GM18526 (cell line): ENCODE data around the gene NUP155.
A peak's percentile ranks its signal among the peaks of the same experiment; 100 is the strongest.

Source experiments
- POLR2A ChIP-seq: IDR thresholded peaks from 3 replicates; pipeline ENCODE4 v1.6.1; 2011; ENCODE audit not compliant: insufficient read length; ENCODE audit errors: extremely low read depth

Gene NUP155

GRCh38 chr5:37304888-37305287 lies 66.0 kb downstream of the NUP155 start:
- TF ChIP-seq POLR2A: no peak

GRCh38 chr5:37283214-37283820 lies 87.6 kb downstream of the NUP155 start:
- no peak for TF ChIP-seq POLR2A

GRCh38 chr5:37275511-37275910 lies 95.4 kb downstream of the NUP155 start:
- TF ChIP-seq POLR2A: no peak

DNA sequence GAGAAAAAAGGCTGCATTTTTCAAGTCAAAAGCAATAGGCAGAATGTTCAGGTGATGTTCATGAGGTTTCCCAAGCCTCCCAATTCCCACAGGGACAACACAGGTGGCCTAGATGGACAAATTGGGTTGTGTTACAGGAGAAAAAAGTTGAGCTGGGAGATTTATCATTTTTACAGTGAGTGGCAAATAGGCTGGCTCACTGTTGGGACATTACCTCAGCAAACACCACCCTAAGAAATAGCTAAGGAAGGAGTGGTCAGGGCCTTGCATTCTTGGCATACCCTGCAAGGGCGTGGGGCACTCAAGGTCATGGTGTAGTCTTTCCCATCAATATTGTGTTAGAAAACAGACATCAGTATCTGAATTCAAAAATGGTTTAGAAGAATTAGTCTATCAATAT lies 98.4 kb downstream of the NUP155 start:
- no peak for TF ChIP-seq POLR2A

- TF ChIP-seq POLR2A: no peak
Measured at GRCh38 chr5:37255774-37256358, 115.0 kb downstream of the NUP155 start.

- no peak for TF ChIP-seq POLR2A
Measured at GRCh38 chr5:37254581-37254980, 116.3 kb downstream of the NUP155 start.

DNA sequence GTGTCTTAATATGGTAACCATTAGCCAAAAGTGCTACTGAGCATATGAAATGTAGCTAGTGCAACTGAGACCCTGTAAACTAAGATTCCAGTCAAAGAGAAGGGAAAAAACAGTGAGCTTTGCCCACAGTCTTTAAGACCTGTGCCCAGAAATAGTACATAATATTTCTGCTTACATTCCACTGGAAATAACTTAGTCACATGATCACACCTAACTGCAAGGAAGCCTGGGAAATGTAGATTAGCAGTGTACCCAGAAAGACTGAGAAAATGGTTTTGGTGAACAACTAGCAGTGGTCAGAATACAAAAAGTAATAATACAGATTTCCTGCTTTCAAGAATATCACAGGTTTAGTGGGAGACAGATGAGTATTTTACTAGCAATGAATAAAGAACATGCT lies 119.2 kb downstream of the NUP155 start:
- TF ChIP-seq POLR2A: no peak

DNA sequence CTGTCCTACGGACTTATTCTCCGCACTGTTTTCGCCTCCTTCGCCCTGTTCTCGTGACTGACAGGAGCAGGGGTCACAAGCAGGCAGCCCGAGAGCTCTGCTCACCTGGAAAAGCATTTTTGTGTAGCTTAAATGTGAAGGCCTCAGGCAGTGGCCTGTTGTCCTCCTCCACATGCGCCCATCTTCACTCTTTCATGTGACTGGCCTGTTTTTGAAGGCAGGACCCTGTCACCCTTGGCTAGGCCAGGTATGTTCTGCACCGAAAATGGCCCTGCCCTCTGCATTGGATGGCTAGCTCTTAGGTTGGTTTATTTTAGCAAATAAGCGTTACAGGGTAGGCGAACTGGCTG lies 121.1 kb downstream of the NUP155 start:
- no peak for TF ChIP-seq POLR2A

GRCh38 chr5:37248970-37249814 lies 121.7 kb downstream of the NUP155 start, which contains the start of gene CPLANE1:
CPLANE1 (minus strand) TSS chr5:37249376; CDS start chr5:37247698, 1,678 bp downstream.
- TF ChIP-seq POLR2A: peak; percentile 73

DNA sequence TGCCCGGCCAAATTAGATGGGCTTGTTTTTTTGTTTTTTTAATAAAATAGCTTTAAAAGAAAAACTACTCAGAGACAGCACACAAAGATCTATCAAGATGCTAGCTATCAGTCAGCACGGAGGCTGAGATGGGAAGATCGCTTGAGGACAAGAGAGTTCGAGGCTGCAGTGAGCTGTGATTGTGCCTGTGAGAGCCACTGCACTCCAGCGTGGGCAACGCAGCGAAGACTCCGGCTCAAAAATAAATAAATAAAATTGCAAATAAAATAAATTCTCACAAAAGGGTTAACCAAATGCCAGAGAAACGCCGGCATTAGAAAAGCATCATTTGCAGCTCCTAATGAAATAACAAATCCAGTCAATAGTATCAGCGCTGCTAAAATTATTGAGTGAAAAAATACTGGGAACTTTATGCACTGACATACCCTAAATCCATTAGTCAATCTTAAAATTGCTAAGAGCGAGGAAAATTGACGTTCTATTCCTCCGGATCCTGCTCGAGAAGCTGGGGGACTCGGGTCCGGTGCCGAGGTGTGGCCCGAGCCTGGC lies 122.4 kb downstream of the NUP155 start:
- no peak for TF ChIP-seq POLR2A

DNA sequence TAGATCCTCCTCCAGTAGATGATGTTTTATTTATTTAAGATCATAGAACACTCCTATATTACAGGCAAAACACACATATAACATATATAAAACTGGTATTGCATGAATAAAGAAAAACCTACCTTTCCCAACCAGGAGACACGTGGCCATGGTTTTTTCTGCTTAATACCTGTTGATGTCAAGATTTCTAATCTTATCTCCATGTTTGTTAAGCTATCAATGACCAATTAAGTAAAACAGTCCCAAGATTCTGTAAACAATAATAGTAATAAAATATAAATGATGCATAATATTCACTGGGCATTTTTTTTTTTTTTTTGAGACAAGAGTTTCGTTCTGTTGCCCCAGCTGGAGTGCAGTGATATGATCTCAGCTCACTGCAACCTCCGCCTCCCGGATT lies 123.4 kb downstream of the NUP155 start:
- TF ChIP-seq POLR2A: no peak

GRCh38 chr5:37247036-37247435 lies 123.9 kb downstream of the NUP155 start:
- no peak for TF ChIP-seq POLR2A
